ENCODE measurements around the gene RPH3AL.

RPH3AL gene

GRCh38 chr17:231966-232807 is 120.4 kb downstream of the RPH3AL start:
- Histone ChIP-seq H3K4me3 (ENCODE audit: low read depth, low read length) (no peak overlapping the region), H3K36me3 (ENCODE audit: control insufficient read depth in 2 of 2, insufficient read depth in 1 of 2, low read length in 2 of 2) (no peaks in the 10 kb centered on the region), H3K4me1 (ENCODE audit: control insufficient read depth, insufficient read depth, low read length) (no peaks in the 10 kb centered on the region), H3K9me3 (ENCODE audit: control insufficient read depth, insufficient read depth, low read depth, low read length) (no peaks in the 10 kb centered on the region), H3K27ac (ENCODE audit: extremely low read depth, low read depth, low read length) (no peak overlapping the region)
- POLR2A ChIA-PET, result no interaction called here
- CTCF ChIA-PET, result no interaction called here
- TF ChIP-seq BCL11B (tag by site-specific recombination; IDR thresholded peaks at IDR 0.05; ENCODE audit: low read depth) (no peak), ZNF24 (tag by site-specific recombination; IDR thresholded peaks at IDR 0.05) (no peak), MZF1 (tag by site-specific recombination; IDR thresholded peaks at IDR 0.05; ENCODE audit: borderline replicate concordance) (no peak), ZNF433 (tag by site-specific recombination; IDR thresholded peaks at IDR 0.05; ENCODE audit: low read depth) (no peak), ZNF843 (tag by site-specific recombination; IDR thresholded peaks at IDR 0.05) (no peak), ZNF555 (tag by site-specific recombination; conservative IDR thresholded peaks at IDR 0.05) (no peak), IKZF3 (tag by site-specific recombination; IDR thresholded peaks at IDR 0.05) (no peak)

- H3K27ac ChIP-seq (ENCODE audit: extremely low read depth, low read depth, low read length), result no peak overlapping the region
- POLR2A ChIA-PET, result no interaction called here
- CTCF ChIA-PET, result interaction anchor here (0.6 kb wide), 1 partner anchor 38 kb away, joined by 3 read pairs; no protein-coding TSS in a partner anchor
- no peak overlapping the region for H3K4me3 ChIP-seq (ENCODE audit: low read depth, low read length)
- no peaks in the 10 kb centered on the region for H3K4me1 ChIP-seq (ENCODE audit: control insufficient read depth, insufficient read depth, low read length)
- no peaks in the 10 kb centered on the region for H3K9me3 ChIP-seq (ENCODE audit: control insufficient read depth, insufficient read depth, low read depth, low read length)
- TF ChIP-seq ZNF350 (tag by site-specific recombination; IDR thresholded peaks at IDR 0.05), result no peak
- TF ChIP-seq ZNF561 (tag by site-specific recombination; IDR thresholded peaks at IDR 0.05; ENCODE audit: borderline replicate concordance), result no peak
- TF ChIP-seq SP3 (tag by site-specific recombination; IDR thresholded peaks at IDR 0.05), result no peak
- TF ChIP-seq ZNF37A (tag by site-specific recombination; IDR thresholded peaks at IDR 0.05), result no peak
- TF ChIP-seq ZNF501 (tag by site-specific recombination; IDR thresholded peaks at IDR 0.05), result no peak
- TF ChIP-seq ZNF530 (tag by site-specific recombination; IDR thresholded peaks at IDR 0.05; ENCODE audit: low read depth), result no peak
- no peak for TF ChIP-seq HOXD13 (CRISPR knock-in tag; IDR thresholded peaks at IDR 0.05; ENCODE audit: borderline replicate concordance)
- TF ChIP-seq ZNF747 (tag by site-specific recombination; IDR thresholded peaks at IDR 0.05), result no peak
- no peak for TF ChIP-seq ZNF280D (tag by site-specific recombination; IDR thresholded peaks at IDR 0.05)
- TF ChIP-seq ZNF391 (tag by site-specific recombination; IDR thresholded peaks at IDR 0.05; ENCODE audit: borderline replicate concordance, low read depth), result no peak
- TF ChIP-seq ZNF302 (tag by site-specific recombination; IDR thresholded peaks at IDR 0.05; ENCODE audit: low read depth), result no peak
- TF ChIP-seq KLF1 (tag by site-specific recombination; IDR thresholded peaks at IDR 0.05), result no peak
- TF ChIP-seq ZNF843 (tag by site-specific recombination; IDR thresholded peaks at IDR 0.05), result no peak
- TF ChIP-seq ZNF473 (tag by site-specific recombination; IDR thresholded peaks at IDR 0.05), result no peak
- H3K36me3 ChIP-seq (ENCODE audit: control insufficient read depth in 2 of 2, insufficient read depth in 1 of 2, low read length in 2 of 2), result no peaks in the 10 kb centered on the region
Observed at GRCh38 chr17:231191-231965, 121.2 kb downstream of the RPH3AL start.
